ENCODE results near the gene ZSCAN29.

- TF ChIP-seq BHLHE40 (IDR thresholded peaks at IDR 0.05; ENCODE audit: borderline replicate concordance): no peak
- no peak for TF ChIP-seq ZNF384 (IDR thresholded peaks at IDR 0.05)
- TF ChIP-seq ARNT (IDR thresholded peaks at IDR 0.05): no peak
- no peak for TF ChIP-seq FOXA1 (IDR thresholded peaks at IDR 0.05)
- no peak for TF ChIP-seq L3MBTL2 (conservative IDR thresholded peaks at IDR 0.05)
- no peak for TF ChIP-seq SUZ12 (IDR thresholded peaks at IDR 0.05)
- TF ChIP-seq ELF4 (IDR thresholded peaks at IDR 0.05): no peak
- no peak for TF ChIP-seq SP1 (IDR thresholded peaks at IDR 0.05)
- no peak for TF ChIP-seq FOXM1 (IDR thresholded peaks at IDR 0.05; ENCODE audit: borderline replicate concordance)
- no peak for TF ChIP-seq PKNOX1 (IDR thresholded peaks at IDR 0.05)
- no peak for TF ChIP-seq TARDBP (IDR thresholded peaks at IDR 0.05)
Measured at GRCh38 chr15:43360821-43361220, 10.0 kb downstream of the ZSCAN29 start.

Data from HEK293T (cell line).